ENCODE results near the gene GPR152.

The GPR152 gene, protein sequence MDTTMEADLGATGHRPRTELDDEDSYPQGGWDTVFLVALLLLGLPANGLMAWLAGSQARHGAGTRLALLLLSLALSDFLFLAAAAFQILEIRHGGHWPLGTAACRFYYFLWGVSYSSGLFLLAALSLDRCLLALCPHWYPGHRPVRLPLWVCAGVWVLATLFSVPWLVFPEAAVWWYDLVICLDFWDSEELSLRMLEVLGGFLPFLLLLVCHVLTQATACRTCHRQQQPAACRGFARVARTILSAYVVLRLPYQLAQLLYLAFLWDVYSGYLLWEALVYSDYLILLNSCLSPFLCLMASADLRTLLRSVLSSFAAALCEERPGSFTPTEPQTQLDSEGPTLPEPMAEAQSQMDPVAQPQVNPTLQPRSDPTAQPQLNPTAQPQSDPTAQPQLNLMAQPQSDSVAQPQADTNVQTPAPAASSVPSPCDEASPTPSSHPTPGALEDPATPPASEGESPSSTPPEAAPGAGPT

DNA sequence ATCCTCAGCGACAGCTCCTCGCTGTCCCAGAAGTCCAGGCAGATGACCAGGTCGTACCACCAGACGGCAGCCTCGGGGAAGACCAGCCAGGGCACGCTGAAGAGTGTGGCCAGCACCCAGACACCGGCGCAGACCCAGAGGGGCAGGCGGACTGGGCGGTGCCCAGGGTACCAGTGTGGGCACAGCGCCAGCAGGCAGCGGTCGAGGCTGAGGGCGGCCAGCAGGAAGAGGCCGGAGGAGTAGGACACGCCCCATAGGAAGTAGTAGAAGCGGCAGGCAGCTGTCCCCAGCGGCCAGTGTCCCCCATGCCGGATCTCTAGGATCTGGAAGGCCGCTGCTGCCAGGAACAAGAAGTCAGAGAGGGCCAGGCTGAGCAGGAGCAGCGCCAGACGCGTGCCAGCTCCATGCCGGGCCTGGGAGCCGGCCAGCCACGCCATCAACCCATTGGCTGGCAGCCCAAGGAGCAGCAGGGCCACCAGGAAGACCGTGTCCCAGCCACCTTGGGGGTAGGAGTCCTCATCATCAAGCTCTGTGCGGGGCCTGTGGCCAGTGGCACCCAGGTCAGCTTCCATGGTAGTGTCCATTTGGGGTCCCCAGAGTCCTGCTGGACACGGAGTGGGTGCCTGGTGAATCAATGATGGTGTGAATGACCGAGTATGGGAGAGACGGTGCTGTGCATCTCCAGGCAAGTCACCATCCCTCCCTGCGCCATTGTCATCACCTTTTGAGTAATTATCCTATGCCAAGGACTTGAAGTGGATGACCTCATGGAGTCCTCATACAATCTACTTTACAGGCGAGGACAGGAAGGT is at the start of gene GPR152:
TSS of gene GPR152 (minus strand) at position 589 of the 812 bp plus-strand sequence. CDS start at position 584, 5 bp downstream.
- DNase-seq, result no peak

DNA sequence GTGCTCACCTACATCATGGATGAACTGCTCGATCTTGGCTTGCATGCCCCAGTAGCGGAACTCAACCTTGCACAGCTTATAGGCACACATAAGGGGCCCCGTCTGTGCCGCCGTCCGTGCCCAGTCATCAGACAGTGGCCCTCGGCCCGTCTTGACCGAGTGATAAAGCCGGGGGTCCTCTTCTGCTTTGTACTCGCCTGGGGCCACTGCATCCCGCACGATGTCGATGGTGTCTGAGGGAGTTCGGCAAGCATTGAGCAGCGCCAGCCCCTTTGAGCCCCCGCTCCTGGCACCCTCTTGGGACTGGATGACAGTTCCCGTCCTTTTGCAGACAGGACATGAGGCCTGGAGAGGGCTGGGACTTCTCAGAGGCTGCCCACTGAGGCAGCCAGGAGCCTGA is 49.3 kb upstream of the GPR152 start:
- DNase-seq, result no peak

DNA sequence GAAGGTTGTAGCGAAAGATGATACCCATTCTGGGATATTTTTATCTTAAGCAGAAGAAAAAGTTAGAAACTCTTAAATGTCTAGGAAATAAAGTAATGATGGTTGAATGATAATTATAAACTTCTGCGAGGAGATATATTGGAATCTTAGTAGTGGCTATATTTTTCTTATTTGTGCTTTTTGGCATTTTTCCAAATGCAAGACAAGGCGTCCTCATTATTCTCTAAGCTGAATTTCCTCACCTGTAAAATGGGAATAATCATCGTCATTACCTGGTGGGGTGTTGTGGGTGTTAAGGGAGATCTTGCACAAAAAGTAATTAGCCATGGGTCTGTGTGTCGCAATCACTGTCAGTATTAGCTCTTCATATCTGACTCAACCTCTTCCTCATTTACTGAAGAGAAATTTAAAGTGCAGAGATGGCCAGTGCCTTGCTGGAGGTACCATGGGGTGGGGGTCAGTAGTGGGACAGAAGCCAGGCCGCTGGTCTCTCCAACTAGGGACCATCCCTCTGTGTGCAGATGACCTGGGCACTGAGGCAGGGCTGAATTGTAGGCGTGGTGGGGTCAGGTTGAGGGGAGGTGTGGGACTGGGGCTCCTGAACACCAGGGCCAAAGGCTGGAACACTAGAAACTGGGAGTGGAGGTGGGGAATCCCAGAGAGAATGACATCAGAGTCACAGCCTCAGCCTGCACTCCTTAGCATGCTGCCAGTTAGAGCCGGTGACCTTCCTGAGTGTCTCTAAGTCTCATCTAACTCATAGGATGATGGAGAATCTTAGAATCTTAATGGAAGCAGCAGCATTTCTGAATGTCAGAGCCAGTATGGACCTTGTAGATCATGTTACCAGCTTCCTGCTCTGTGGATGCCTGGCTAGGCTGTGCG is 48.5 kb upstream of the GPR152 start:
- DNase-seq, result peak; percentile 70

DNA sequence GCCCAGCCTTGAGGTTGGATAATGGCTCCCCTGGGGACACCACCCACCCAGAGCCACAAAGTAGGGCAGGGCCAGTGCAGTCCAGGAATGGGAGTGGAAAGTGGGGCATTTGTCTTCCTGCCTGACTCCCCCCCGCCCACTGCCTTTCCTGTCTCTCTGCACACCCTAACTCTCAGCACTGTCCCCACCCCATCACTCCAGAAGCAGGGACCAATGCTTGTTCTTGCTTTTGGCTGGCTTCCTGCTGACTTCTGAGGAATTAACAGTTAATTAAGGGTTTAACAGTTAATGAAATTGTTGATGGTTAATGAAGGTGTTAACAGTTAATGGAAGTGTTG is 47.9 kb upstream of the GPR152 start:
- DNase-seq, result no peak

DNA sequence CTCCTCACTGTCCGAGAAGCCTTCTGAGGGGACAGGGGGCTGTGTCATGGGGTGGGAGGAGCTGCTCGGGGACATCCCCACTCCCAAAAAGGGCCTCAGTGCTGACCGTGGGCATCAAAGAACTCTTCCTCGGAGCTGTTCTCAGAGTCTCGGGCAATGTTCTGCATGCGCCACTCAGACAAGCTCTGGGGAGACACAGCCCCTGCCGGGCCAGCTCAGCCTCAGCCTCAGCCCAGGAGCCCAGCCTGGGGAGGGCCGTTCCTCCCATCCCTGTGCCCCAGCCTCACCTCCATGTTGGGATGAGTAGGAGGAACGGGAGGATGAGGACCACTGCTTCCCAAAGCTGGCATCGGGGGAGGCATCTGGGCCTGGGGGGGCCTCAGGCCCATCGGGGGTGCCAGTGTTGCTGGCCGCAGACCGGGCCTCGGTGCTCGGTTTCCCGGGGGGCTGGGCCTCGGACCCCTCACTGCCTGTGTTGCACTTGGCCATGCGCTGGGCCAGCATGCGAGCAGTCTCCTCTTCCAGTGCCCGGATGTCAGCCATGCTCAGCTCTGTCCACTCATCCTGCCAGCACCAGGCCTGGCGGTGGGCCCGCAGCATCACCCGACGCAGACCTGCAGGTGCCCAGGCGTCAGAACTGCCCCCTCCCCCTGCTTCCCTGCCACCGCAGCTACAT is 47.4 kb upstream of the GPR152 start:
- no peak for DNase-seq

DNA sequence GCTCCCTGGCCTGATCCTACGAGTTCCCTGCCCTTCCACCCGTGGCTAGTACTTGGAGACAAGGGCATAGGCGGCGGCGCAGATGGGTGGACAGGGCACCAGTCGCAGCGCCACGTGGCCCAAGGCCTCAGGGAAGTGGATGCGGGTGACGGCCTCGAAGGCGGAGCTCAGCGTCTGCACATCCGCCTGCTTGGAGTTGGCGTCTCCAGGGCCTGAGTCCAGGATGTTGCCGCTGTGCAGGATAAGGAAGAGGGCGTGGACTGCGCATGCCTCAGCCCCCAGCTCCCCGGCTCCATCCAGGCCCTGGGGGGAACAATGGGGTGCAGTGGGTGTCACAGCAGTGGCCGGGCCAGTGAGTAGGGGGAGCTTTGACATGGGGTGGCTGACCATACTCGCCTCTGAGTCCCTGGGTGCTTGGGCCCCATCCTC is 46.0 kb upstream of the GPR152 start:
- DNase-seq, result no peak

DNA sequence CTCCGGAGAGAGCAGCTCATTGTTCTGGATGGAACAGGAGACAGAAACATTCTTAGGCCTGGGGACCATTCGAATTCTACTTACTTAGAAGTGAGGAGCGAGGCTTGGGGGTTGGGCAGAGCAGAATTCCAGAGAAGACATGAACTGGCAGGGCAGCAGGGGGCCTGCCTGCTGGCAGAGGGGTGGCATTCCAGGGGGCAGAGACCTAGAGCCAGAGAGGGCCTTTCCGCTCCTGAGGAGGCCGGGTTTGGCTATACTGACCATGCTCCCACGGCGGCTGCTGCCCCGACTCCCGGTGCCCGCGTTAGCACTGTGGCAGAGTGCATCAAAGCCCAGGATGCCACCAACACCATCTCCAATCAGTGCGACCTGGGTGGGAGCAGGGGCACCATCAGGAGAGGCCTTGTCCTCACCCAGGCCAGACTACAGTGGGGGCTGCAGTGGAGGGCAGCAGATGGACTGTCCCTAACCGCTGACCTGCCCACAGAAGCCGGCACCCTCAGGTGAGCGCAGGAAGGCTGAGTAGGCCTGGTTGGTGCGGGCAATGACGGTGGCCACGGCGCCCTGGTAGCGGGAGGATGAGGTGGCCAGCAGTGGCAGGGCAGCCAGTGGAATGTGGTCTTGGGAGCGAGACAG is 45.2 kb upstream of the GPR152 start:
- DNase-seq, result no peak

DNA sequence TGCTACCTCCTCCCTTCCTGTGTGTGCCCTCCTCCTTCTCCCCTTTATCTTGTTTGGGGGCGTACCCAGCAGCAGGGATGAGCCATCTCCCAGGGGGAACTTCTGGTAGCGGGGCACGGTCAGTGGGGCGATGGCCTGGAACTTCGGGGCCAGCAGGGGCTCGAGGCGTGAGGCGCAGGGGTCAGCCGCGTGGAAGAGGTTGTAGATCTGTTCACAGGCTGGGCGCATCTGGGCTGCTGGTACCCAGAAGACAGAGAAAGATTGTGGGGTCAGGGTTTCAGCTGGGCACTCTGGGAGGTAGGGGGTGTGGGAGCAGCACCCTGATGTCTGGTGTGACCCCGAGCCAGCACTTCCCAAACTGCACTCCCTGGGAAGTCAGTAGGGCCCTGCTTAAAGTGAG is 43.6 kb upstream of the GPR152 start:
- DNase-seq, result no peak

DNA sequence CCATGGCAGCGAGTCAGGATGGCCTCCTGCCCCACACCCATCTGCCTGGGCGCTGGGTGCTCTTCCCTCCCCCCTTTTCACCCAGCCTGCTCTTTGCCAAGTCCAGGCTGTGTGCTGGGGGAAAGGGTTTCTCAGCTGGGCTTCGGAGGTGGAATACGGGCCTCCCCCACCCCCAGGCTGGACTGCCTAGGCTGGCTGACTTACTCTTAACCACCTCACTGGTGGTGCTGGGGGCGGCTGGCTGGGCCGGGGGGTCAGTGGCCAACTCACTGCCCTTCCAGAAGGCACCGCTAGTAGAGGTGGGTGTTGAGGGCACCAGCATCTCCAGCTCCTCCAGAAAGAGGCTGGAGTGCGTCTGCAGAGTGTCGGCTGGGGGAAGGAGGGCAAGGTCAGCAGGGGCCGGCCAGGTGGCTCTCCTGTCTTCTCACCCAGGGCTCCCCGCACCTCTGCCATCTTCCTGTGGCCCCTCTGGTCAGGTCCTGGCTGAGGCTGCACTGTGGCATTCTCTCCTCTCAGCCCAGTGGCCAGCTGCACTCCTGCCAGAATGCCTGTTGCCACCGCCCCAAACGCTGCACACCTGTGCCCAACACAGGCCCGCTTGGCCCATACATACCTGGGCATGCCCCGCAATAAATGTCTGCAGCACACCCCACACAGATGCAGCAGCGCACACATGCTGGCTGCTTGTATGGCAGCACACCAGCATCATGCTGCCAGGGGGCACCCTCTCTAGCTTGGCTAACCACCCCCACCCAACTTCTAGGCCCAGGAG is 42.9 kb upstream of the GPR152 start:
- DNase-seq, result no peak

DNA sequence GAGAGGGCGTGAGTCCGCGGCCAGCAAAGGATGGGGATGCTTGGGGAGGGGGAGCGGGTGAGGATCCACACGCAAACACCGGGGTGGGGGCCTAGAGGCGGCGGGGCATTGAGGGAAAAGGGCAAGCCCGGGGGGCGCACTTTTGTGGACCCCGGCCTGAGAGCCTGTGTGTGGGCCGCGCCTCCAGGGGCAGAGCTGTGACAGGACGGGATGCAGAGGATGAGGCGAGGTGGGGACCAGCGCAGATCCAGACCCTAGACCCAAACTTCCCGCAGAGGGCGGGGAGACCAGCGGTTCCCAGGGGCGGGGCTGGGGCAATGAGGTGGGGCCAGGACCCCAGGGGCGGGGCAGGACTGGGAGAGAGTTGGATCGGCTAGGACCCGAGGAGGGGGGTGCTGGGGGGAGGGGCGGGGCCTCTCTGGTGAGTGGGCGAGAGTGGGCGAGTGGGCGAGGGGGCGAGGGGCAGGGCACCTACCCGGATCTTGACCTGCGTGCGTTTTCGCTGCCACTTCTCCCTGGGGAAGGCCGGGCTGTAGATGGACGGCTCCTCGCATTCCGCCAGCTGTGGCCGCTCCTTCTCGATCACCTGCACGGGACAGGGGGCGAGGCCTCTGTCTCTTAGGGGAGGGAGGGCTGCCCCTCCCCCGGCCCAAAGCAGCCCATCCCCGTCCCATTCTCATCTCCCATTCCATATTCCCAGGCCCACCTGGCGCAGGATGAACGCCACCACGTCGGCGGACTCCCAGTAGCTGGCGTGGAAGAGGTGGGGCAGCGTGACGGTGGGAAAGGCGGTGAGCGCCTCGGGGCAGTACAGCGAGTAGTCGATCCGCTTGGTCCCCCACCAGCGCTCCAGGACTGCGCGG is 42.1 kb upstream of the GPR152 start:
- DNase-seq, result no peak

DNA sequence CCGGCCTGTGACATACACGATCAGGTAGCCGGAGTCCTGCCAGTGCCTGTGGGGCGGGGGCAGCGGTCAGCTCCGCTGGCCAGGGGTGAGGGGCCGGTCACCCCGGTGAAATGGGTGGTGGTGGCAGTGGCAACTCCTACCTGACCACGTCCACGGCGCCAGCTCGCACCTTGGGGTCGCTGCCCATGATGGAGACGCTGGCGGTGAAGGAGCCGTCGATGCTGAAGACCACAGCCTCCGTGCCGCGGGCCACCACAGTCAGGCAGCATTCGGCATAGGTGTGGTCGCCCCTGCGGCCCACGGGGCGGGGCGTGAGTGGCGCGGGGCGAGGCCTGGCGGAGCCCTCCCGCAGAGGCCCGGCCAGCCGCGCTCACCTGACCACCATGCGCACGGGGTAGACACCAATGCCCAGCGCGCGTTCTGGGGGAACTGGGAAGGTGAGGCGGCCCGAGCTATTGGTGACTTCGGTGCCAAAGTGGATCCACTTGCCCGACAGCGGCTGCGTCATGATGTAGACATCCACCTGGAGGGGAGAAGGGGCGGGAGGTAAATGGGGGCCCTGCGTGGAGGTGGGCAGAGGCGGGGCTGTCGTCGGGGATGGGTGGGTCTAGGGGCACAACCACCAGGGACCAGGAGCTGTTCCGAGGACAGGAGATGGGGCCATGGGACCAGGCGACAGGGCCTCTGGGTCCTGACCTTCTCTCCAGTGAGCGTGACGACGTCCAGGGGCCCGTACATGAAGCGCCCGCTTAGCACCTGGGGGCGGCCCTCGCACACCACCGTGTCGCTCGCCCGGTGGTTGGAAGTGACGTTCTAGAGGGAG is 41.2 kb upstream of the GPR152 start:
- DNase-seq, result no peak

DNA sequence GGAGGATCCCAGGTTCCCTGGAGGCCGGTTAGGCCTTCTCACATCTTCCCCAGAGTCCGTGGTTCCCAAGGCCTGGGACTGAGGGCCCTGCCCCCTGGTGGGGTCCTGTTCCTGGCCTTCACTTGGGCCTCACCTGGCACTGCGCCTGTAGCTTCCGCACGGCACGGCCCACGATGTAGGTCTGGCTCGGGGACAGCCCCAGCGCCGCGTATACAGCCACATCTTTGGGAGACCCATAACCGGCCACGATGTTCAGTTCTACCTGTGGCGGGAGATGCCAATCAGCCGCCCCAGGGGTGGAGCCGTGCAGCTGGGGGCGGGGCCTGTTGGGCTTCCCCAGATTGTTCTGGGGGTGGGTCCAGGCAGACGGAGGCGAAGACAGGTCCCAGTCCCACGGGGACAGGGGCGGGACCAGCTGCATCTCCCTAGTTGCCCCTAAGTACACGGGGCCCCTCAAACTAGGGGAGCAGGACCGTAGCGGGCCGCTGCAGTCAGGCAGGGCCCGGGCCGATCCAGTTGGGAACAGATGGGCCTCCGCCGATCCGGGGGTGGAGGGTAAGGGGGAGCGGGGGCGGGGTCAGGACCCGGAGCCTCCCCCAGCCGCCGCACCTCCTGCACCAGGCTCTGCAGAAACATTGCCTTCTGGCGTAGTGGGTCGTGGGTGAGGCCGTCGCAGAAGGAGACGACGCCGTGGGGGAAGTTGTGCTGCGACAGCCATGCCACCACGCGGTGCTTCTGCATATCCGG is 40.4 kb upstream of the GPR152 start:
- no peak for DNase-seq

DNA sequence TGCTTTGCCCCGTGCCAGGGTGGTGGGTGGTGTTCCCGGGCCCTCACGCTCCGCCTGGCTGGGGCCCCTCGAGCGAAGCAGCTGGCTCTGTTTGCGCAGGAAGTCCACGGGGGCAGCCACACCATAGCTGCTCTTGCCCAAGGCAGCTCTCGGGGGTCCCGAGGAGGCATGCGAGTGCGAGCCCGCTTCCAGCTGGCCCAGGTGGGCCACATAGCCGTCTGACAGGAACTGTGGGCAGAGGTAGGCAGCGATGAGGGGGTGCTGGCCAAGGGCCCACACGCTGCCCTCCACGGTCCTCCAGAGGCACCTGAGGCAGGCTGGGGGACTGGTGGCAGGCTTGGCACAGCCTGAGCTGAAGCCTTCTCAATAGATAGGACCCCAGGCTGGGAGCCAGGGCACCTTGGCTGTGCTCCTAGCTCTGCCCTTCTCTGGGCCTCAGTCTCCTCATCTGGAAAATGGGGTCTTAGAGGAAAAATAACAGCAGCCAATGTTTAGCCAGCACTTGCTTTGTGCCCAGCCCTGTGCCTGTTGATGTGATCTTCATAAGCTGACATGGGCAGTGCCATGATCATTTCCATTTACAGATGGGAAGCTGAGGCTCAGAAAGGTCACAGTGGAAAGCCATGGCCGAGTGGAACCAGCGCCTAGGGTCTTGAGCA is 39.7 kb upstream of the GPR152 start:
- no peak for DNase-seq

DNA sequence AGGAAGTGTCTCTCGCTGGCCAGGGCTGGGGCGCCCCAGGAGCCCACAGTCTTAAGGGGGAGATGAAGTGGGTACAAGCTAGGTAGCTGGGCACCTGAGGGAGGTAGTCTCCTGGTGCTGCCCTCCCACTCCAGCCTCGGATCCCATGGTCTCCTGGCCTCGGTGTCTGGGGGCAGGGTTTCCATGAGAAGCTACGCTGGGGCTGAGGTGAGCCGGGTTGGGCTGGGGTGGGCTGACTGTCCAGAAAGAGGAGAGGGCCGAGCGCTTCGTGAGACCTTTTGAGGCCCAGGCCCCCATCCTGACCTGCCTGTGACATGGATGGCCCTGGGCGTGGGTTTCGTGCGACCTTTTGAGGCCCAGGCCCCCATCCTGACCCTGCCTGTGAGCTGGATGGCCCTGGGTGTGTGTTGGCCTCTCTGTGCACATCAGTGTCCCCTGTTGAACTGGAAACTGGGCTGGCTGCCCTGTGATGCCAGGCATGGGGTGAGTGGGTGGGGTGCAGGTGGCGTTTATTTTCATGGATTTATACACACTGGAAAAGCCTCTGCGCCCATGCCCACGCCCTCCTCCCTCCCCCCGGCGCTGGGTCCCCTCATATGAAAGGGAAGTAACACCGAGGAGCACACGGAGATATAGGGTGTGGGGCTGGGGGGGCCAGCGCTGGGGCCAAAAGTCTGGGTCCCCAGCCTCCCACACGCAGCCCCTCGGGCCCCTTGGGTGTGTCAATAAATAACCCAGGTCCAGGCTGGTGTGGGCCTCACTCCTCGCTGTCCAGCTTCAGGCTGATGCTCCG is 38.9 kb upstream of the GPR152 start:
- no peak for DNase-seq

DNA sequence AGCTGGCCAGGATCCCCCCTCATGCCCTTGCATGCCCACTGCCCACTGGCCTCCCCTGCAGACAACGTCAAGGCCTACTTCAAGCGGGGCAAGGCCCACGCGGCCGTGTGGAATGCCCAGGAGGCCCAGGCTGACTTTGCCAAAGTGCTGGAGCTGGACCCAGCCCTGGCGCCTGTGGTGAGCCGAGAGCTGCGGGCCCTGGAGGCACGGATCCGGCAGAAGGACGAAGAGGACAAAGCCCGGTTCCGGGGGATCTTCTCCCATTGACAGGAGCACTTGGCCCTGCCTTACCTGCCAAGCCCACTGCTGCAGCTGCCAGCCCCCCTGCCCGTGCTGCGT is 38.2 kb upstream of the GPR152 start:
- no peak for DNase-seq

DNA sequence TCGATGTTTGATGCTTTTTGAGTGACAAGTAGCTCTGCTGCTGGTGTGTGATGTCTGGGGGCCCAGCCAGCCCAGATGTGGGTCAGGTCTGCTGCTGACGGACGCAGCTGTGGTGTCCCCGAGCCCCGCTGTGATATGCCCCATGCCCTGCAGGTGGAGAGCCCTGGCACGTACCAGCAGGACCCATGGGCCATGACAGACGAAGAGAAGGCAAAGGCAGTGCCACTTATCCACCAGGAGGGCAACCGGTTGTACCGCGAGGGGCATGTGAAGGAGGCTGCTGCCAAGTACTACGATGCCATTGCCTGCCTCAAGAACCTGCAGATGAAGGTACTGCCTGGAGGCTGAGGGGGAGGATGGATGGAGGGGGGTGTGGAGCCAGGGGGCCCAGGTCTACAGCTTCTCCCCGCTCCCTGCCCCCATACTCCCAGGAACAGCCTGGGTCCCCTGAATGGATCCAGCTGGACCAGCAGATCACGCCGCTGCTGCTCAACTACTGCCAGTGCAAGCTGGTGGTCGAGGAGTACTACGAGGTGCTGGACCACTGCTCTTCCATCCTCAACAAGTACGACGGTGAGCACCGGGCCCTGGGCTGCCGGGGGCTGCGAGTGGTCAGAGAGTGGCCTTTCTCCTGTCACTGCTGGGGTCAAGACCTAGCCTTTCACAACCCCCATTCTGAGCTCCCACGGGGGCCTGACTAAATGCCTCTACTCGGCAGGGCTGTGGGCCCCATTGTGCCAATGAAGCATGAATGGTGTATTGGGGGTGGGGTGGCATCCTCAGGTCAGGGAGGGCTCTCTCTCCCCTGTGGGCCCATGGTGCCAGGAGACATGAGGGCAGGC is 37.6 kb upstream of the GPR152 start:
- no peak for DNase-seq

All from MV-4-11 (cell line).